ENCODE measurements around the gene PSMA6.

PSMA6 gene

DNA sequence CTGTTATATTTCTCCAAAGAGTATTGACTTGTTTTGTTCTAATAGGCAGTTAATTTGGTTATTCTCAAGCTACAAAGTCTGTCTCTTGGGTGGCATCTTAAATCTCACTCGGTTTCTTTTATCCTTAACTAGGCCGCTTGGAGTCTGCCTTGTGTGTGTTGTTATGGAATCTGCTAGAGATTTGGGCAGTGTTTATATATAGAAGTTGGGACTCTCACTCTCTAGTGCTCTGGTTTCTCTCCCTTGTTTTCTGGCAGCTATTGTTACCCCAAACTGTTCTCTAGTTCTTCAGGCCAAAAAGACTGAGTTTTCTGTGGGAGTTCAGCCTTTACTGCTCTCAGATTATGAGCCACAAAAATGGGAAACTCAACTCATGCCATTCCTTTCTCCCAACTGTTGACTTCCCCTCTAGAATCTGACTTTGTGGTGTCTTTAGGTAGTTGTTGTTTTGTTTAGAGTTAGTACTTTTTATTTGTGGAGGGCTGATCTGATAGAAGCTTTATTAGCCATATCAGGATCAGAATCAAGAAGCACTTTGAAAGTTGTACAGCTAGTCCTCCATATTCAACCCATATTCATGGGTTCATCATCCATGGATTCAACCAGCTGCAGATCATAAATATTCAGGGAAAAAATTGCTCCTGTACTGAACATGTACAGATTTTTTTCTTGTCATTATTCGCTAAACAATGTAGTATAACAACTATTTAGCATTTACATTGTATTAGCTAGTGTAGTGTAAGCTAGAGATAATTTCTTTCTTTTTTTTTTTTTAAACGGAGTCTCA, 11.2 kb downstream of the PSMA6 start:
- Histone ChIP-seq H3K79me2 (ENCODE audit: insufficient read depth, low read depth) (peaks cover 99% of the 10 kb centered on the region), H3K9ac (no peak overlapping the region), H4K20me1 (ENCODE audit: insufficient read depth) (peaks cover 11% of the 10 kb centered on the region; the same call in 1 of the 2 replicates), H3K4me3 (IDR thresholded peaks at IDR 0.05; ENCODE audit: insufficient read depth, low read depth, low read length) (no peak overlapping the region), H3K27me3 (ENCODE audit: insufficient read depth, low read depth) (no peaks in the 10 kb centered on the region), H3K4me2 (no peak overlapping the region), H2AFZ (ENCODE audit: low read depth) (no peak overlapping the region), H3K36me3 (ENCODE audit: insufficient read depth) (no peaks in the 10 kb centered on the region), H3K27ac (no peak overlapping the region), H3K4me1 (ENCODE audit: low read depth, poor library complexity, severe bottlenecking) (peaks cover 41% of the 10 kb centered on the region)
- TF ChIP-seq, protein P1, sequence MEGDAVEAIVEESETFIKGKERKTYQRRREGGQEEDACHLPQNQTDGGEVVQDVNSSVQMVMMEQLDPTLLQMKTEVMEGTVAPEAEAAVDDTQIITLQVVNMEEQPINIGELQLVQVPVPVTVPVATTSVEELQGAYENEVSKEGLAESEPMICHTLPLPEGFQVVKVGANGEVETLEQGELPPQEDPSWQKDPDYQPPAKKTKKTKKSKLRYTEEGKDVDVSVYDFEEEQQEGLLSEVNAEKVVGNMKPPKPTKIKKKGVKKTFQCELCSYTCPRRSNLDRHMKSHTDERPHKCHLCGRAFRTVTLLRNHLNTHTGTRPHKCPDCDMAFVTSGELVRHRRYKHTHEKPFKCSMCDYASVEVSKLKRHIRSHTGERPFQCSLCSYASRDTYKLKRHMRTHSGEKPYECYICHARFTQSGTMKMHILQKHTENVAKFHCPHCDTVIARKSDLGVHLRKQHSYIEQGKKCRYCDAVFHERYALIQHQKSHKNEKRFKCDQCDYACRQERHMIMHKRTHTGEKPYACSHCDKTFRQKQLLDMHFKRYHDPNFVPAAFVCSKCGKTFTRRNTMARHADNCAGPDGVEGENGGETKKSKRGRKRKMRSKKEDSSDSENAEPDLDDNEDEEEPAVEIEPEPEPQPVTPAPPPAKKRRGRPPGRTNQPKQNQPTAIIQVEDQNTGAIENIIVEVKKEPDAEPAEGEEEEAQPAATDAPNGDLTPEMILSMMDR (conservative IDR thresholded peaks at IDR 0.05; ENCODE audit: low read depth, low read length): no peak

DNA sequence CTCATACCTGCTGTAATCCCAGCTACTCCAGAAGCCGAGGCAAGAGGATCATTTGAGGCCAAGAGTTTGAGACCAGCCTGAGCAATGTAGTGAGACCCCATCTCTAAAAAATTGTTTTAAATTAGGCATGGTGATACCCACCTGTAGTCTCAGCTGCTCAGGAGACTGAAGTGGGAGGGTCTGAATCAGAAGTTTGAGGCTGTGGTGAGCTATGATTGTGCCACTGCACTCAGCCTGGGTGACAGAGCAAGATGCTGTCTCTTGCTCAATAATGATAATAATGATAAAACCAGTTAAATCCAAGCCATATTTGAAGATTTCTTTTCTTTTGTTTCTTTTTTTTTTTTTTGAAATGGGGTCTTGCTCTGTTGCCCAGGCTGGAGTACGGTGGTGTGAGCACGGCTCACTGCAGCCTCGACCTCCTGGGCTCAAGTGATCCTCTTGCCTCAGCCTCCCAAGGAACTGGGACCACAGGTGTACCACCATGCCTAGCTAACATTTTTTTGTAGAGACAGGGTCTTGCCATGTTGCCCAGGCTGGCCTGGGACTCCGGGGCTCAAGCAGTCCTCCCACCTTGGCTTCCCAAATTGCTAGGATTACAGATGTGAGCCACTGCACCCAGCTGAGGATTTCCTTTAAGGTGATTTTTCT, 12.8 kb downstream of the PSMA6 start:
- Histone ChIP-seq H3K4me2 (no peak overlapping the region), H3K4me1 (ENCODE audit: low read depth, poor library complexity, severe bottlenecking) (peaks cover 35% of the 10 kb centered on the region)
- TF ChIP-seq, protein P1 (conservative IDR thresholded peaks at IDR 0.05; ENCODE audit: low read depth, low read length): no peak

DNA sequence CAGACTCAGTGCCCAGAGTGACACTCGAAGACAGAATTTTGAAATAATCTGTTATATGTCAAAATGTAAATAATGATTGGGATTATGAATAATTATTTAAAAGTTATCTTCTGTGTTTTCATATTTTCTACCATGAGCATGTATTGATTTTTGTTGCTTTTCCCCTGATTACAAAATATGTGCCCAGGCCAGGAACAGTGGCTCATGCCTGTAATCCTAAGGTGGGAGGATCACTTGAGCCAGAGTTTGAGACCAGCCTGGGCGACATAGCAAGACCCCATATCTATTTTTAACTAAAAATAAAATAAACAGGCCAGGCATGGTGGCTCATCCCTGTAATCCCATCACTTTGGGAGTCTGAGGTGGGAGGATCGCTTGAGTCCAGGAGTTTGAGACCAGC, 13.5 kb downstream of the PSMA6 start:
- TF ChIP-seq, protein P1 (conservative IDR thresholded peaks at IDR 0.05; ENCODE audit: low read depth, low read length): no peak
- Histone ChIP-seq H3K27ac (no peak overlapping the region), H3K79me2 (ENCODE audit: insufficient read depth, low read depth) (peaks cover 78% of the 10 kb centered on the region), H3K27me3 (ENCODE audit: insufficient read depth, low read depth) (no peaks in the 10 kb centered on the region), H3K36me3 (ENCODE audit: insufficient read depth) (no peaks in the 10 kb centered on the region), H2AFZ (ENCODE audit: low read depth) (no peak overlapping the region), H3K4me1 (ENCODE audit: low read depth, poor library complexity, severe bottlenecking) (peaks cover 28% of the 10 kb centered on the region), H3K4me2 (no peak overlapping the region), H4K20me1 (ENCODE audit: insufficient read depth) (peaks cover 11% of the 10 kb centered on the region; the same call in 1 of the 2 replicates), H3K4me3 (IDR thresholded peaks at IDR 0.05; ENCODE audit: insufficient read depth, low read depth, low read length) (no peak overlapping the region), H3K9ac (no peak overlapping the region)

More for the DNA sequence above, 12.8 kb downstream of the PSMA6 start:
- H3K27ac ChIP-seq: no peak overlapping the region
- H3K79me2 ChIP-seq (ENCODE audit: insufficient read depth, low read depth): peaks cover 85% of the 10 kb centered on the region
- no peaks in the 10 kb centered on the region for H3K36me3 ChIP-seq (ENCODE audit: insufficient read depth)
- no peak overlapping the region for H2AFZ ChIP-seq (ENCODE audit: low read depth)
- H4K20me1 ChIP-seq (ENCODE audit: insufficient read depth): peaks cover 11% of the 10 kb centered on the region; the same call in 1 of the 2 replicates
- H3K9ac ChIP-seq: no peak overlapping the region
- H3K27me3 ChIP-seq (ENCODE audit: insufficient read depth, low read depth): no peaks in the 10 kb centered on the region
- H3K4me3 ChIP-seq (IDR thresholded peaks at IDR 0.05; ENCODE audit: insufficient read depth, low read depth, low read length): no peak overlapping the region

DNA sequence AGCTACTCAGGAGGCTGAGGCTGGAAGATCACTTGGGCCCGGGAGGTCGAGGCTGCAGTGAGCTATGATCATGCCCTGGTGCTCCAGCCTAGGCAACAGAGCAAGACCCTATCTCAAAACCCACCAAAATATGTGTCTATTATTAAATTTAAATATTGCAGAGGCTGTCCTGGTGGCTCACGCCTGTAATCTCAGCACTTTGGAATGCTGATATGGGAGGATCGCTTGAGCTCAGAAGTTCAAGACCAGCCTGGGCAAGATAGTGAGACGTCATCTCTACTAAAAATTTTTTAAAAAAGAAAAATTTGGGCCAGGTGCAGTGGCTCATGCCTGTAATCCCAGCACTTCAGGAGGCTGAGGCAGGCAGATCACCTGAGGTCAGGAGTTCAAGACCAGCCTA, 13.9 kb downstream of the PSMA6 start:
- H3K36me3 ChIP-seq (ENCODE audit: insufficient read depth): no peaks in the 10 kb centered on the region

More for the DNA sequence above, 13.9 kb downstream of the PSMA6 start:
- Histone ChIP-seq H3K79me2 (ENCODE audit: insufficient read depth, low read depth) (peaks cover 73% of the 10 kb centered on the region), H3K4me2 (no peak overlapping the region), H3K4me3 (IDR thresholded peaks at IDR 0.05; ENCODE audit: insufficient read depth, low read depth, low read length) (no peak overlapping the region), H3K4me1 (ENCODE audit: low read depth, poor library complexity, severe bottlenecking) (peaks cover 23% of the 10 kb centered on the region), H3K9ac (no peak overlapping the region), H2AFZ (ENCODE audit: low read depth) (no peak overlapping the region), H4K20me1 (ENCODE audit: insufficient read depth) (peaks cover 11% of the 10 kb centered on the region; the same call in 1 of the 2 replicates), H3K27ac (no peak overlapping the region), H3K27me3 (ENCODE audit: insufficient read depth, low read depth) (no peaks in the 10 kb centered on the region)
- TF ChIP-seq, protein P1 (conservative IDR thresholded peaks at IDR 0.05; ENCODE audit: low read depth, low read length): no peak
